Gastrocnemius medialis (tissue), 4 donors: ENCODE measurements around the gene LRRD1. TPM values are rescaled to one million over a fixed set of nuclear protein-coding genes. Genes with fewer than 3 reads are reported as not detected.

Source experiments
- ATAC-seq, 2 donors: fragments of 150-250 bp; one replicate each; pipeline ENCODE4 v1.9.1; 2016
- DNase-seq, 2 donors: peaks; one replicate each; pipeline ENCODE4 v3.0.0-alpha.2; 2019
- H3K27ac ChIP-seq, 4 donors: fragments of 200-600 bp; sonication (generic); 1 replicate in 1 of 4; 2 replicates in 3 of 4; pipeline ENCODE4 v1.5.1; 2016 to 2018; ENCODE audit warnings: mild to moderate bottlenecking in 2 of 4, moderate library complexity in 1 of 4
- H3K27me3 ChIP-seq, 3 donors: fragments of 200-600 bp; sonication (generic) in 2 of 3; 1 replicate in 1 of 3; 2 replicates in 2 of 3; pipeline versions ENCODE4 v1.5.1 to v1.6.0; 2016 to 2019; ENCODE audit warnings: mild to moderate bottlenecking in 1 of 3, moderate library complexity in 1 of 3
- H3K36me3 ChIP-seq, 2 donors: fragments of 200-600 bp; sonication (generic) in 1 of 2; one replicate each; pipeline ENCODE4 v1.5.1; 2017 to 2018
- H3K4me1 ChIP-seq, 2 donors: fragments of 200-600 bp; sonication (generic) in 1 of 2; one replicate each; pipeline ENCODE4 v1.5.1; 2016 to 2017; ENCODE audit warnings: mild to moderate bottlenecking in 2 of 2
- H3K4me3 ChIP-seq, 4 donors: fragments of 200-600 bp; sonication (generic) in 3 of 4; 1 replicate in 1 of 4; 2 replicates in 3 of 4; pipeline ENCODE4 v1.5.1; 2016 to 2019; ENCODE audit warnings: mild to moderate bottlenecking in 2 of 4
- H3K9me3 ChIP-seq, 3 donors: fragments of 200-600 bp; sonication (generic) in 2 of 3; 1 replicate in 1 of 3; 2 replicates in 2 of 3; pipeline ENCODE4 v1.5.1; 2016 to 2019
- CTCF ChIP-seq, 5 experiments: fragments of 450-650 bp in 3 of 5; fragments of 200-600 bp in 2 of 5; sonication (generic) in 2 of 5; IDR thresholded peaks in 4 of 5; conservative IDR thresholded peaks in 1 of 5; 1 replicate in 4 of 5; 2 replicates in 1 of 5; pipeline ENCODE4 v1.5.1; 2016 to 2019; ENCODE audit warnings: antibody characterized with exemption in 5 of 5, mild to moderate bottlenecking in 3 of 5, moderate library complexity in 3 of 5
- POLR2A ChIP-seq, 2 donors: fragments of 450-650 bp; IDR thresholded peaks; one replicate each; pipeline ENCODE4 v1.6.1; 2017; ENCODE audit warnings: antibody characterized with exemption in 2 of 2, mild to moderate bottlenecking in 2 of 2, moderate library complexity in 2 of 2
- in situ Hi-C, 4 donors: fragments of 200-750 bp; cut with MboI; loops; one replicate each; pipeline versions ENCODE4 v1.15.0 to v1.8.0; 2017; ENCODE audit warnings: low sequenced_read_pairs in 4 of 4
- intact Hi-C: fragments of 100-400 bp; cut with DNase I; formaldehyde crosslinking; loops from one replicate; pipeline ENCODE4 v1.15.1; 2023; ENCODE audit warnings: low total_unique reads
- total RNA-seq, 4 donors: library from RNA; depleted of rRNA; stranded (reverse); fragments of >200 nt; gene quantifications; one replicate each; pipeline versions ENCODE4 v1.1.0 to v1.2.3, GENCODE V29; 2016

LRRD1 gene
- total RNA-seq, 4 donors from 2014 or later = not detected

GRCh38 chr7:92121681-92122080 lies 57.3 kb downstream of the LRRD1 start:
- intact Hi-C loops = loop anchor here (10.0 kb wide), 1 partner anchor 177 kb away; the partner anchor contains the start of gene AKAP9
- no peak for DNase-seq
- H3K4me3 ChIP-seq = no peak overlapping the region
- no peak overlapping the region for H3K27ac ChIP-seq
- H3K9me3 ChIP-seq = no peaks in the 10 kb centered on the region
- TF ChIP-seq POLR2A (IDR thresholded peaks at IDR 0.05) = no peak
- no peak for TF ChIP-seq CTCF (IDR thresholded peaks at IDR 0.05 in 4 of 5, conservative IDR thresholded peaks at IDR 0.05 in 1 of 5)
- H3K27me3 ChIP-seq = no peaks in the 10 kb centered on the region
- no peaks in the 10 kb centered on the region for H3K4me1 ChIP-seq
- in situ Hi-C loops = no loop called here
- H3K36me3 ChIP-seq = peaks cover 0 to 44% of the 10 kb centered on the region in 2 donors
- no peak for ATAC-seq

GRCh38 chr7:92119213-92119759 lies 59.7 kb downstream of the LRRD1 start:
- in situ Hi-C loops (no loop called here), intact Hi-C loops (no loop called here)
- DNase-seq = no peak
- Histone ChIP-seq H3K27ac (no peak overlapping the region), H3K27me3 (no peaks in the 10 kb centered on the region), H3K36me3 (peaks cover 0 to 26% of the 10 kb centered on the region in 2 donors), H3K4me1 (no peaks in the 10 kb centered on the region), H3K9me3 (no peaks in the 10 kb centered on the region), H3K4me3 (no peak overlapping the region)
- TF ChIP-seq POLR2A (IDR thresholded peaks at IDR 0.05) (no peak), CTCF (IDR thresholded peaks at IDR 0.05 in 4 of 5, conservative IDR thresholded peaks at IDR 0.05 in 1 of 5) (no peak)
- no peak for ATAC-seq

GRCh38 chr7:92116949-92117348 lies 62.0 kb downstream of the LRRD1 start:
- in situ Hi-C loops (no loop called here), intact Hi-C loops (no loop called here)
- no peak overlapping the region for H3K4me3 ChIP-seq
- no peaks in the 10 kb centered on the region for H3K9me3 ChIP-seq
- H3K36me3 ChIP-seq = peaks cover 0 to 2% of the 10 kb centered on the region in 2 donors
- TF ChIP-seq CTCF (IDR thresholded peaks at IDR 0.05 in 4 of 5, conservative IDR thresholded peaks at IDR 0.05 in 1 of 5) = no peak
- no peak for TF ChIP-seq POLR2A (IDR thresholded peaks at IDR 0.05)
- DNase-seq (no peak), ATAC-seq (no peak)
- no peaks in the 10 kb centered on the region for H3K27me3 ChIP-seq
- H3K4me1 ChIP-seq = no peaks in the 10 kb centered on the region
- H3K27ac ChIP-seq = no peak overlapping the region

- Histone ChIP-seq H3K27me3 (no peaks in the 10 kb centered on the region), H3K4me3 (no peak overlapping the region), H3K27ac (no peak overlapping the region), H3K4me1 (no peaks in the 10 kb centered on the region), H3K36me3 (no peaks in the 10 kb centered on the region), H3K9me3 (no peaks in the 10 kb centered on the region)
- DNase-seq (no peak), ATAC-seq (no peak)
- TF ChIP-seq CTCF (IDR thresholded peaks at IDR 0.05 in 4 of 5, conservative IDR thresholded peaks at IDR 0.05 in 1 of 5) = no peak
- no peak for TF ChIP-seq POLR2A (IDR thresholded peaks at IDR 0.05)
- in situ Hi-C loops = no loop called here
- intact Hi-C loops = no loop called here
These were observed 63.1 kb downstream of the LRRD1 start for GRCh38 chr7:92115821-92116220.

GRCh38 chr7:92110857-92111256 lies 68.1 kb downstream of the LRRD1 start:
- H3K36me3 ChIP-seq = peaks cover 0 to 33% of the 10 kb centered on the region in 2 donors
- H3K27me3 ChIP-seq = no peaks in the 10 kb centered on the region
- no peak for DNase-seq
- H3K27ac ChIP-seq = no peak overlapping the region
- no peak for ATAC-seq
- no peaks in the 10 kb centered on the region for H3K9me3 ChIP-seq
- TF ChIP-seq CTCF (IDR thresholded peaks at IDR 0.05 in 4 of 5, conservative IDR thresholded peaks at IDR 0.05 in 1 of 5) (no peak), POLR2A (IDR thresholded peaks at IDR 0.05) (no peak)
- no peaks in the 10 kb centered on the region for H3K4me1 ChIP-seq
- no peak overlapping the region for H3K4me3 ChIP-seq
- in situ Hi-C loops = no loop called here
- intact Hi-C loops = no loop called here
